IMR-90 (cell line): ENCODE data around the gene SDK1. TPM values are rescaled to one million over a fixed set of nuclear protein-coding genes. Genes with fewer than 3 reads are reported as not detected.

Source experiments
- ATAC-seq: fragments of 200-7000 bp; cut with Tn5 transposase; 2 replicates; pipeline ENCODE4 v1.9.1; 2020; ENCODE audit warnings: low read depth, mild to moderate bottlenecking, moderate library complexity
- BruUV-seq: library from RNA; stranded (reverse); fragments of 400-500 nt; replicated peaks from 2 replicates; lab custom pipeline; 2021; lab: Mats Ljungman, UMichigan
- CTCF ChIA-PET: fragments of 300-600 bp; formaldehyde crosslinking; extraction: SDS; loops from one replicate; lab custom pipeline; 2021; ENCODE audit warnings: antibody characterized with exemption; lab: Yijun Ruan, JAX
- POLR2A ChIA-PET: fragments of 300-600 bp; sonication (Branson Sonifier 250); formaldehyde crosslinking; loops from one replicate; lab custom pipeline; 2022; ENCODE audit warnings: antibody characterized with exemption; ENCODE audit not compliant: unreplicated experiment; lab: Charles Lee
- DNase-seq: peaks from one replicate; pipeline ENCODE4 v3.0.0; 2013
- H2AFZ ChIP-seq: replicated peaks from 2 replicates; pipeline ENCODE3; 2013; ENCODE audit warnings: low read length, mild to moderate bottlenecking; ENCODE audit not compliant: poor library complexity
- H2AK5ac ChIP-seq: 2 replicates; pipeline ENCODE4 v1.6.1; 2013; ENCODE audit warnings: low read depth, low read length, inconsistent platforms
- H2AK9ac ChIP-seq: replicated peaks from 2 replicates; pipeline ENCODE3; 2013; ENCODE audit warnings: mild to moderate bottlenecking, low read depth, low read length, moderate library complexity; ENCODE audit not compliant: poor library complexity
- H2BK120ac ChIP-seq: 2 replicates; pipeline ENCODE4 v1.6.1; 2013; ENCODE audit warnings: low read depth, low read length, inconsistent platforms
- H2BK15ac ChIP-seq: 3 replicates; pipeline ENCODE4 v1.6.1; 2013; ENCODE audit warnings: low read depth, low read length, inconsistent platforms
- H2BK20ac ChIP-seq: 2 replicates; pipeline ENCODE4 v1.6.1; 2013; ENCODE audit warnings: low read depth, mild to moderate bottlenecking, inconsistent platforms, low read length, moderate library complexity
- H2BK5ac ChIP-seq: 2 replicates; pipeline ENCODE4 v1.6.1; 2013; ENCODE audit warnings: mild to moderate bottlenecking, low read depth, low read length, inconsistent platforms; ENCODE audit not compliant: poor library complexity, severe bottlenecking
- H3K14ac ChIP-seq: replicated peaks from 2 replicates; pipeline ENCODE4 v1.6.1; 2013; ENCODE audit warnings: low read depth, low read length, inconsistent platforms
- H3K18ac ChIP-seq: 2 replicates; pipeline ENCODE4 v1.6.1; 2013; ENCODE audit warnings: low read depth, low read length, control low read depth
- H3K23ac ChIP-seq: 2 replicates; pipeline ENCODE4 v1.6.1; 2013; ENCODE audit warnings: low read depth, low read length, inconsistent platforms
- H3K27ac ChIP-seq: 2 replicates; pipeline ENCODE4 v1.5.1; 2013; ENCODE audit warnings: mild to moderate bottlenecking, control low read depth, low read length; ENCODE audit not compliant: insufficient read depth
- H3K27me3 ChIP-seq: 2 replicates; pipeline ENCODE4 v1.6.1; 2013; ENCODE audit warnings: low read length; ENCODE audit not compliant: control insufficient read depth, insufficient read depth
- H3K36me3 ChIP-seq: 2 replicates; pipeline ENCODE4 v1.6.1; 2013; ENCODE audit warnings: low read length, mixed read lengths; ENCODE audit not compliant: control insufficient read depth, insufficient read depth
- H3K4ac ChIP-seq: 2 replicates; pipeline ENCODE4 v1.6.1; 2013; ENCODE audit warnings: low read depth, low read length, inconsistent platforms
- H3K4me1 ChIP-seq: 2 replicates; pipeline ENCODE4 v1.6.1; 2013; ENCODE audit warnings: low read length, mixed read lengths; ENCODE audit not compliant: control insufficient read depth, insufficient read depth
- H3K4me2 ChIP-seq: 2 replicates; pipeline ENCODE4 v1.6.1; 2013; ENCODE audit warnings: low read depth, mild to moderate bottlenecking, control low read depth, low read length, moderate library complexity
- H3K4me3 ChIP-seq: 2 replicates; pipeline ENCODE4 v1.5.1; 2013; ENCODE audit warnings: low read depth, mild to moderate bottlenecking, control low read depth, low read length, moderate library complexity; ENCODE audit not compliant: insufficient read depth
- H3K56ac ChIP-seq: 2 replicates; pipeline ENCODE4 v1.6.1; 2013; ENCODE audit warnings: low read length, inconsistent platforms; ENCODE audit not compliant: insufficient read depth; ENCODE audit errors: extremely low read depth
- H3K79me1 ChIP-seq, 2 experiments: 2 replicates each; pipeline ENCODE4 v1.6.1; 2013; ENCODE audit warnings: low read length in 2 of 2, inconsistent platforms in 1 of 2, low read depth in 1 of 2
- H3K9ac ChIP-seq: 2 replicates; pipeline ENCODE4 v1.6.1; 2013; ENCODE audit warnings: low read depth, low read length, control low read depth
- H3K9me1 ChIP-seq: 2 replicates; pipeline ENCODE4 v1.6.1; 2013; ENCODE audit warnings: low read length, inconsistent platforms; ENCODE audit not compliant: insufficient read depth
- H3K9me3 ChIP-seq: 2 replicates; pipeline ENCODE4 v1.6.1; 2013; ENCODE audit warnings: low read length; ENCODE audit not compliant: control insufficient read depth, insufficient read depth
- H4K20me1 ChIP-seq: 2 replicates; pipeline ENCODE4 v1.6.1; 2013; ENCODE audit warnings: low read length, inconsistent platforms; ENCODE audit not compliant: insufficient read depth
- H4K5ac ChIP-seq: 2 replicates; pipeline ENCODE4 v1.6.1; 2013; ENCODE audit warnings: mild to moderate bottlenecking, low read depth, low read length, control low read depth
- H4K8ac ChIP-seq, 2 experiments: 2 replicates each; pipeline ENCODE4 v1.6.1; 2013; ENCODE audit warnings: low read depth in 2 of 2, low read length in 2 of 2, control low read depth in 1 of 2, inconsistent platforms in 1 of 2
- H4K91ac ChIP-seq: 2 replicates; pipeline ENCODE4 v1.6.1; 2013; ENCODE audit warnings: low read depth, low read length, inconsistent platforms; ENCODE audit not compliant: insufficient read depth
- BHLHE40 ChIP-seq: fragments of 150-350 bp; IDR thresholded peaks from 2 replicates; pipeline ENCODE4 v1.6.1; 2016; ENCODE audit warnings: mild to moderate bottlenecking, low read depth, low read length
- CEBPB ChIP-seq: IDR thresholded peaks from 2 replicates; pipeline ENCODE4 v1.6.1; 2012; ENCODE audit warnings: low read depth, low read length, improper control_type of control experiment
- CHD1 ChIP-seq: IDR thresholded peaks from 2 replicates; pipeline ENCODE4 v1.6.1; 2012; ENCODE audit warnings: low read depth, low read length, improper control_type of control experiment
- CTCF ChIP-seq: conservative IDR thresholded peaks from 2 replicates; pipeline ENCODE4 v1.5.1; 2012; ENCODE audit warnings: mild to moderate bottlenecking, low read depth, low read length, improper control_type of control experiment
- ELK1 ChIP-seq: fragments of 150-350 bp; IDR thresholded peaks from 2 replicates; pipeline ENCODE4 v1.6.1; 2016; ENCODE audit warnings: low read depth, mild to moderate bottlenecking, low read length, moderate library complexity, borderline replicate concordance
- FOS ChIP-seq: fragments of 150-350 bp; IDR thresholded peaks from 2 replicates; pipeline ENCODE4 v1.6.1; 2016; ENCODE audit warnings: low read depth, low read length
- MAFK ChIP-seq: IDR thresholded peaks from 2 replicates; pipeline ENCODE4 v1.6.1; 2012; ENCODE audit warnings: low read depth, low read length, improper control_type of control experiment
- MAZ ChIP-seq: IDR thresholded peaks from 2 replicates; pipeline ENCODE4 v1.6.1; 2012; ENCODE audit warnings: low read depth, mild to moderate bottlenecking, low read length, improper control_type of control experiment, moderate library complexity, borderline replicate concordance
- MXI1 ChIP-seq: IDR thresholded peaks from 2 replicates; pipeline ENCODE4 v1.6.1; 2012; ENCODE audit warnings: low read depth, mild to moderate bottlenecking, low read length, moderate library complexity, borderline replicate concordance
- NFE2L2 ChIP-seq: fragments of 150-350 bp; IDR thresholded peaks from 2 replicates; pipeline ENCODE4 v1.6.1; 2016; ENCODE audit warnings: low read depth, mild to moderate bottlenecking, low read length
- POLR2A ChIP-seq: IDR thresholded peaks from 2 replicates; pipeline ENCODE4 v1.6.1; 2012; ENCODE audit warnings: mild to moderate bottlenecking, low read depth, low read length
- RAD21 ChIP-seq: IDR thresholded peaks from 2 replicates; pipeline ENCODE4 v1.6.1; 2012; ENCODE audit warnings: low read length, improper control_type of control experiment
- RCOR1 ChIP-seq: IDR thresholded peaks from 2 replicates; pipeline ENCODE4 v1.6.1; 2012; ENCODE audit warnings: mild to moderate bottlenecking, low read length, improper control_type of control experiment; ENCODE audit not compliant: insufficient replicate concordance
- RFX5 ChIP-seq: IDR thresholded peaks from 2 replicates; pipeline ENCODE4 v1.8.0; 2012; ENCODE audit warnings: low read depth, mild to moderate bottlenecking, low read length, moderate library complexity
- SMC3 ChIP-seq: fragments of 150-350 bp; IDR thresholded peaks from 2 replicates; pipeline ENCODE4 v1.6.1; 2016; ENCODE audit warnings: low read depth, mild to moderate bottlenecking, antibody characterized with exemption, low read length, moderate library complexity
- USF2 ChIP-seq: fragments of 150-350 bp; IDR thresholded peaks from 2 replicates; pipeline ENCODE4 v1.6.1; 2017; ENCODE audit warnings: mild to moderate bottlenecking, antibody characterized with exemption, low read length, low read depth
- WGBS, 2 experiments: methylation state at CpG; one replicate each; pipeline versions ENCODE4 v1.1.5 to v1.1.7; 2013; ENCODE audit warnings: missing lambda C conversion rate in 2 of 2; ENCODE audit not compliant: insufficient read length in 1 of 2; ENCODE audit errors: extremely low coverage in 2 of 2; 5-methylcytosine and 5-hydroxymethylcytosine counted together
- dilution Hi-C: fragments of 300-500 bp; cut with HindIII; formaldehyde crosslinking; loops from one replicate; pipeline ENCODE4 v1.14.3; 2018; ENCODE audit warnings: low sequenced_read_pairs; ENCODE audit not compliant: unreplicated experiment
- in situ Hi-C: fragments of 300-500 bp; cut with MboI; formaldehyde crosslinking; loops from 3 replicates; pipeline ENCODE4 v1.14.3; 2019; ENCODE audit warnings: low sequenced_read_pairs, inconsistent platforms, mixed read lengths
- intact Hi-C: fragments of 100-400 bp; cut with micrococcal nuclease; formaldehyde crosslinking; loops from 2 replicates; pipeline ENCODE4 v1.10.0; 2022
- polyA plus RNA-seq, 3 experiments: library from polyadenylated mRNA; depleted of rRNA; stranded (reverse); fragments of >200 nt; gene quantifications; 2 replicates each; pipeline ENCODE4 v1.2.3, GENCODE V29; 2012; ENCODE audit warnings: low replicate concordance in 1 of 3
- total RNA-seq: library from RNA; depleted of rRNA; stranded (reverse); fragments of >200 nt; gene quantifications from 2 replicates; pipeline ENCODE4 v1.2.3, GENCODE V29; 2012

Gene SDK1
- total and polyA plus RNA-seq, 2 of the 4 experiments (the other 2 are of a cell fraction) = 1.5 to 1.6 TPM

DNA sequence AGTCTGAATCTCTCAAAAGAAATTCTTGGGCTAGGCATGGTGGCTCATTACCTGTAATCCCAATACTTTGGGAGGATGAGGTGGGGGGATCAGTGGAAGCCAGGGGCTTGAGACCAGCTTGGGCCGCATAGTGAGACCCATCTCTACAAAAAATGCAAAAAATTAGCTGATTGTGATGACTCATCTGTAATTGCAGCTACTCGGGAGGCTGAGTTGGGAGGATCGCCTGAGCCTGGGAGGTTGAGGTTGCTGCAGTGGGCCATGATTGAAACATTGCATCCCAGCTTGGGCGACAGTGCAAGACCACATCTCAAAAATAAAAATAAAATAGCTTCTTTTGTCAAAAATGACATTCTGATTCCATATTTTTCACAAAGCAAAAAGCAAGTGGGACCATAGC lies 736.3 kb downstream of the SDK1 start:
- dilution Hi-C loops (no loop called here), in situ Hi-C loops (no loop called here), intact Hi-C loops (no loop called here)
- no peak overlapping the region for H3K4me2 ChIP-seq
- H2BK120ac ChIP-seq = no peak overlapping the region
- DNase-seq (no peak), ATAC-seq (no peak)
- no peak overlapping the region for H2AK5ac ChIP-seq
- H3K9ac ChIP-seq = no peak overlapping the region
- no TSS peak for BruUV-seq
- no peak overlapping the region for H4K5ac ChIP-seq
- no peaks in the 10 kb centered on the region for H4K20me1 ChIP-seq
- H3K9me3 ChIP-seq = peaks cover 3% of the 10 kb centered on the region; the same call in 1 of the 2 replicates
- ChIA-PET CTCF (no interaction called here), POLR2A (no interaction called here)
- WGBS, 2 experiments = no CpG with 5 or more reads among the region's 4 CpGs
- no peak overlapping the region for H3K23ac ChIP-seq
- no peaks in the 10 kb centered on the region for H3K4me1 ChIP-seq
- no peak overlapping the region for H2BK5ac ChIP-seq
- H2BK20ac ChIP-seq = no peak overlapping the region
- no peaks in the 10 kb centered on the region for H3K36me3 ChIP-seq
- H3K27ac ChIP-seq = no peak overlapping the region
- no peak overlapping the region for H4K91ac ChIP-seq
- no peak overlapping the region for H2AFZ ChIP-seq
- H3K9me1 ChIP-seq = no peaks in the 10 kb centered on the region
- H2BK15ac ChIP-seq = no peak overlapping the region
- no peak overlapping the region for H3K56ac ChIP-seq
- H2AK9ac ChIP-seq = no peak overlapping the region
- H3K18ac ChIP-seq = no peak overlapping the region
- TF ChIP-seq NFE2L2 = no peak
- no peak for TF ChIP-seq RFX5
- no peak for TF ChIP-seq USF2
- TF ChIP-seq MAZ = no peak
- no peak for TF ChIP-seq RAD21
- TF ChIP-seq CEBPB = no peak
- TF ChIP-seq MXI1 = no peak
- TF ChIP-seq SMC3 = no peak
- TF ChIP-seq RCOR1 = no peak
- TF ChIP-seq BHLHE40 = no peak
- no peak for TF ChIP-seq CTCF
- TF ChIP-seq FOS = no peak
- TF ChIP-seq MAFK = no peak
- TF ChIP-seq ELK1 = no peak
- no peak for TF ChIP-seq POLR2A
- no peak for TF ChIP-seq CHD1
- no peaks in the 10 kb centered on the region for H3K79me1 ChIP-seq
- H3K27me3 ChIP-seq = no peaks in the 10 kb centered on the region
- no peak overlapping the region for H3K4ac ChIP-seq
- H4K8ac ChIP-seq = no peak overlapping the region
- H3K4me3 ChIP-seq = no peak overlapping the region
- H3K14ac ChIP-seq = no peak overlapping the region
